Omental fat pad (tissue), 4 donors: ENCODE data around the gene PRKX. TPM values are rescaled to one million over a fixed set of nuclear protein-coding genes. Genes with fewer than 3 reads are reported as not detected.
A peak's percentile ranks its signal among the peaks of the same experiment; 100 is the strongest.
"Not testable (repeated sequence)": the region's sequence is repeated elsewhere in the genome, so short reads cannot be mapped to it uniquely, and the experiment has no call there.

Experiments used
- ATAC-seq: fragments of 150-250 bp; one replicate; pipeline ENCODE4 v1.9.1; 2016; ENCODE audit warnings: mild to moderate bottlenecking, moderate library complexity; ENCODE audit not compliant: low FRiP score
- DNase-seq: peaks from one replicate; pipeline ENCODE4 v3.0.0-alpha.2; 2019; ENCODE audit warnings: low spot score
- CTCF ChIP-seq, 3 donors: fragments of 450-650 bp; IDR thresholded peaks; one replicate each; pipeline ENCODE4 v1.5.1; 2016 to 2017; ENCODE audit warnings: antibody characterized with exemption in 3 of 3, mild to moderate bottlenecking in 3 of 3, moderate library complexity in 2 of 3
- total RNA-seq, 4 donors: library from RNA; depleted of rRNA; stranded (reverse); fragments of >200 nt; gene quantifications; one replicate each; pipeline ENCODE4 v1.1.0, GENCODE V29; 2016

PRKX gene
- total RNA-seq, 4 donors from 2014 or later = 8.9 to 31.4 (median 17.5) TPM

- no peak for TF ChIP-seq CTCF (IDR thresholded peaks at IDR 0.05)
- DNase-seq (no peak), ATAC-seq (no peak)
Observed at GRCh38 chrX:3636803-3637202, 76.6 kb downstream of the PRKX start.

GRCh38 chrX:3631196-3631595 is 82.3 kb downstream of the PRKX start:
- DNase-seq (no peak), ATAC-seq (no peak)
- TF ChIP-seq CTCF (IDR thresholded peaks at IDR 0.05) = no peak

GRCh38 chrX:3627594-3627993 is 85.9 kb downstream of the PRKX start:
- ATAC-seq = no peak
- DNase-seq = no peak
- TF ChIP-seq CTCF (IDR thresholded peaks at IDR 0.05) = no peak

GRCh38 chrX:3621414-3621813 is 92.0 kb downstream of the PRKX start:
- ATAC-seq = no peak
- DNase-seq = no peak
- TF ChIP-seq CTCF (IDR thresholded peaks at IDR 0.05) = no peak

- ATAC-seq, DNase-seq: not testable (repeated sequence)
Observed at GRCh38 chrX:3611744-3612143, 101.7 kb downstream of the PRKX start.

- ATAC-seq = peak; percentile 90
- DNase-seq = no peak
- TF ChIP-seq CTCF (IDR thresholded peaks at IDR 0.05) = no peak
Observed at GRCh38 chrX:3609810-3610209, 103.6 kb downstream of the PRKX start.

- ATAC-seq (no peak), DNase-seq (no peak)
- no peak for TF ChIP-seq CTCF (IDR thresholded peaks at IDR 0.05)
Observed at GRCh38 chrX:3603026-3603661, 110.3 kb downstream of the PRKX start.
